ENCODE data around the gene MYH11. TPM values are rescaled to one million over a fixed set of nuclear protein-coding genes. Genes with fewer than 3 reads are reported as not detected.

Gene MYH11
- total RNA-seq, 1 donor from 2014 or later = 0.07 TPM

DNA sequence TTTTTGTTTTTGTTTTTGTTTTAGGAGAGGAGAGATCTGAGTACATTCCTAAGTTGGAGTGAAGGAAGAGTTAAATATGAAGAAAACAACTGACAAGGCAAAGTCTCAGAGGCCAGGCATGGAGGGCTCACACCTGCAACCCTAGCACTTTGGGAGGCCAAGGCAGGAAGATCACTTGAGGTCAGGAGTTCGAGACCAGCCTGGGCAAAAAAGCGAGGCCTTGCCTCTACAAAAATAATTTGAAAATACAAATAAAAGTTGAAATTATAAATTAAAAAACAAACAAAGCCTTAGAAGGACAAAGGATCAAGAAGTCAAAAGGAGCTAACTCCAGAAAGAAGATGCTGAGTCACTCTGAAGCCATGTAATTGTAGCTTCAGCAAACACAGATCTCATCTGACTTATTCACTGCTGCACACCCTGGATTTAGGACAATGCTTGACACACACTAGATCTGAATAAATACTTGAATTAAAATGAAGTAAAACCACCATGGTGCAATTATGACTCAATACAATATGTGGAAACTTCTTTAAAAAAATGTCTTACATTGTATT, 22.5 kb upstream of the MYH11 start:
- no peaks in the 10 kb centered on the region for H3K36me3 ChIP-seq
- no peaks in the 10 kb centered on the region for H3K27me3 Mint-ChIP-seq (ENCODE audit: insufficient read depth, low read depth)
- no peak overlapping the region for H3K27ac ChIP-seq
- no peaks in the 10 kb centered on the region for H3K9me3 Mint-ChIP-seq
- H3K27me3 ChIP-seq = no peaks in the 10 kb centered on the region
- H3K4me3 Mint-ChIP-seq = no peak overlapping the region
- TF ChIP-seq, protein P1, sequence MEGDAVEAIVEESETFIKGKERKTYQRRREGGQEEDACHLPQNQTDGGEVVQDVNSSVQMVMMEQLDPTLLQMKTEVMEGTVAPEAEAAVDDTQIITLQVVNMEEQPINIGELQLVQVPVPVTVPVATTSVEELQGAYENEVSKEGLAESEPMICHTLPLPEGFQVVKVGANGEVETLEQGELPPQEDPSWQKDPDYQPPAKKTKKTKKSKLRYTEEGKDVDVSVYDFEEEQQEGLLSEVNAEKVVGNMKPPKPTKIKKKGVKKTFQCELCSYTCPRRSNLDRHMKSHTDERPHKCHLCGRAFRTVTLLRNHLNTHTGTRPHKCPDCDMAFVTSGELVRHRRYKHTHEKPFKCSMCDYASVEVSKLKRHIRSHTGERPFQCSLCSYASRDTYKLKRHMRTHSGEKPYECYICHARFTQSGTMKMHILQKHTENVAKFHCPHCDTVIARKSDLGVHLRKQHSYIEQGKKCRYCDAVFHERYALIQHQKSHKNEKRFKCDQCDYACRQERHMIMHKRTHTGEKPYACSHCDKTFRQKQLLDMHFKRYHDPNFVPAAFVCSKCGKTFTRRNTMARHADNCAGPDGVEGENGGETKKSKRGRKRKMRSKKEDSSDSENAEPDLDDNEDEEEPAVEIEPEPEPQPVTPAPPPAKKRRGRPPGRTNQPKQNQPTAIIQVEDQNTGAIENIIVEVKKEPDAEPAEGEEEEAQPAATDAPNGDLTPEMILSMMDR (IDR thresholded peaks at IDR 0.05) = no peak
- TF ChIP-seq EZH2phosphoT487 (IDR thresholded peaks at IDR 0.05) (no peak), EZH2 (IDR thresholded peaks at IDR 0.05) (no peak)
- peaks cover 17% of the 10 kb centered on the region for H3K36me3 Mint-ChIP-seq
- no peak overlapping the region for H2AFZ ChIP-seq (replicated peaks)
- H3F3A ChIP-seq (ENCODE audit: low read depth) = peaks cover 7% of the 10 kb centered on the region
- DNase-seq (ENCODE audit: low spot score) = no peak
- no peak overlapping the region for H3K27ac Mint-ChIP-seq
- H4K20me1 ChIP-seq (ENCODE audit: low read depth) = peaks cover 11% of the 10 kb centered on the region
- H3K9me3 ChIP-seq (ENCODE audit: low read depth) = no peaks in the 10 kb centered on the region
- no peak overlapping the region for H3K9ac ChIP-seq
- no peaks in the 10 kb centered on the region for H3K4me1 Mint-ChIP-seq
- no peak overlapping the region for H3K4me2 ChIP-seq
- no peak overlapping the region for H3K4me3 ChIP-seq
- peaks cover 32% of the 10 kb centered on the region for H3K79me2 ChIP-seq (ENCODE audit: low read depth)
- H3K4me1 ChIP-seq = peaks cover 8% of the 10 kb centered on the region

DNA sequence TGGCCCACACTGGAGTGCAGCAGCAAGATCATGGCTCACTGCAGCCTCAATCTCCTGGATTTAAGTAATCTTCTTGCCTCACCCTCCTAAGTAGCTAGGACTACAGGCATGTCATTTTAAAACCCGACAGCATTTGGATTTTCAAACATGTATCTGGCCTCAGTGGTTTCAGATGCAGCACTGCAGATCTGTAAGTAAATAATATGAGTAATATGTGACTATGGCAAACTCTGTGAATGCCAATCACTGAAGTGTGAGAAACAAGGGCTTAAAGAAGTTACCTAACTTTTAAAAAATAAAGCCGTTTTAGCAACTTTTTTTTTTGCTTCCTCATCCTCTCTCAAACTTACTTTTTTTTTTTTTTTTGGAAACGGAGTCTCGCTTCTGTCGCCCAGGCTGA, 19.7 kb upstream of the MYH11 start:
- TF ChIP-seq EZH2 (IDR thresholded peaks at IDR 0.05) (no peak), EZH2phosphoT487 (IDR thresholded peaks at IDR 0.05) (no peak)
- TF ChIP-seq, protein P1 (IDR thresholded peaks at IDR 0.05) = no peak
- H3K4me1 ChIP-seq = peaks cover 8% of the 10 kb centered on the region
- H3K79me2 ChIP-seq (ENCODE audit: low read depth) = peaks cover 17% of the 10 kb centered on the region

DNA sequence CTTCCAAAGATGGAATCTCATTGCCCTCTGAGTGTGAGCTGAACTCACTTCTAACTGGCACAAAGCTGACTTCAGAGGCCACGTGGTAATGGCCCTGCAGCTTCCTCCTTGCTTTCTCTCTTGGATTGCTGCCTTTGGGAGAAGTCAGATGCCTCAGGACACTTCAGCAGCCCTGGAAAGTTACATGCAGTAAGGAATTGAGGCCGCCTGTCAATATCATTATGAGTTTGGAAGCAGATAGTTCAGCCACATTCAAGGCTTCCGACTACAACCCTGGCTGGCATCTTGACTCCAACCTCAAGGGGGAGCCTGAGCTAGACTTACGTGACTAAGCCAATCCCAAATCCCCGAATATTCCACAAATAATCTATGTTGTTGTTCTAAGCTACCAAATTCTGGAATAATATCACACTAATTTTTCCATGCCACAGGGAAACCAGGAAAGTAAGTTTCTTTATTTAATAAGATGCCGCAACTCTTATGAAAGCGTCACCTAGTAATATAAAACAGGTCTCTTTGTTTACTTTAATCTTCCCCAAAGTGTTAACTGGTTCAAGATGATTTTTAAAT, 18.0 kb upstream of the MYH11 start:
- no peaks in the 10 kb centered on the region for H3K4me1 Mint-ChIP-seq
- no peaks in the 10 kb centered on the region for H3K4me1 ChIP-seq
- peaks cover 5% of the 10 kb centered on the region for H4K20me1 ChIP-seq (ENCODE audit: low read depth)
- H3K27me3 Mint-ChIP-seq (ENCODE audit: insufficient read depth, low read depth) = no peaks in the 10 kb centered on the region
- no peaks in the 10 kb centered on the region for H3K9me3 Mint-ChIP-seq
- H3K9ac ChIP-seq = no peak overlapping the region
- no peaks in the 10 kb centered on the region for H3K36me3 ChIP-seq
- no peaks in the 10 kb centered on the region for H3K9me3 ChIP-seq (ENCODE audit: low read depth)
- peaks cover 10% of the 10 kb centered on the region for H3K36me3 Mint-ChIP-seq
- no peak overlapping the region for H3K4me3 Mint-ChIP-seq
- no peaks in the 10 kb centered on the region for H3K27me3 ChIP-seq
- no peaks in the 10 kb centered on the region for H3K79me2 ChIP-seq (ENCODE audit: low read depth)
- no peak overlapping the region for H3K4me3 ChIP-seq
- H3K27ac ChIP-seq = peak overlapping the region; percentile 50
- peaks cover 7% of the 10 kb centered on the region for H3F3A ChIP-seq (ENCODE audit: low read depth)
- TF ChIP-seq EZH2 (IDR thresholded peaks at IDR 0.05) = no peak
- TF ChIP-seq, protein P1 (IDR thresholded peaks at IDR 0.05) = peak; percentile 74
- H3K4me2 ChIP-seq = no peak overlapping the region
- no peak overlapping the region for H2AFZ ChIP-seq (replicated peaks)
- H3K27ac Mint-ChIP-seq = no peak overlapping the region
- DNase-seq (ENCODE audit: low spot score) = peak; percentile 70

More for the DNA sequence above, 19.7 kb upstream of the MYH11 start:
- Histone ChIP-seq H2AFZ (replicated peaks) (no peak overlapping the region), H3K4me2 (no peak overlapping the region), H3K9me3 (ENCODE audit: low read depth) (no peaks in the 10 kb centered on the region), H3K27me3 (no peaks in the 10 kb centered on the region), H3K36me3 (no peaks in the 10 kb centered on the region), H3K9ac (no peak overlapping the region), H4K20me1 (ENCODE audit: low read depth) (peaks cover 11% of the 10 kb centered on the region), H3K27ac (no peak overlapping the region), H3F3A (ENCODE audit: low read depth) (peaks cover 7% of the 10 kb centered on the region), H3K4me3 (no peak overlapping the region)
- Mint-ChIP-seq H3K4me1 (no peaks in the 10 kb centered on the region), H3K27ac (no peak overlapping the region), H3K27me3 (ENCODE audit: insufficient read depth, low read depth) (no peaks in the 10 kb centered on the region), H3K9me3 (no peaks in the 10 kb centered on the region), H3K4me3 (no peak overlapping the region), H3K36me3 (peaks cover 10% of the 10 kb centered on the region)
- DNase-seq (ENCODE audit: low spot score) = no peak

Measured in neural progenitor cell (in vitro differentiated cells).